Activated CD4-positive, alpha-beta T cell treated with anti-CD3 and anti-CD28 coated beads, Interleukin-2, amount 50 U/mL, for 48 hours (primary cell): Measurements from ENCODE around the gene GET4.

Experiments used
- DNase-seq, 2 experiments: peaks; one replicate each; pipeline ENCODE4 v3.0.0-alpha.2; 2020

The GET4 gene

GRCh38 chr7:886626-887487 lies 10.5 kb downstream of the GET4 start:
- DNase-seq, result no peak

- no peak for DNase-seq
Measured at GRCh38 chr7:887488-887820, 11.1 kb downstream of the GET4 start.

GRCh38 chr7:888081-889024 lies 12.0 kb downstream of the GET4 start:
- no peak for DNase-seq

- DNase-seq, result no peak
Measured at GRCh38 chr7:889025-889390, 12.7 kb downstream of the GET4 start.

- no peak for DNase-seq
Measured at GRCh38 chr7:889391-889790, 13.0 kb downstream of the GET4 start.

GRCh38 chr7:890868-891267 lies 14.5 kb downstream of the GET4 start:
- no peak for DNase-seq

GRCh38 chr7:891291-891690 lies 14.9 kb downstream of the GET4 start:
- DNase-seq, result no peak

GRCh38 chr7:891805-892204 lies 15.5 kb downstream of the GET4 start:
- DNase-seq, result no peak

GRCh38 chr7:892648-893593 lies 16.6 kb downstream of the GET4 start:
- no peak for DNase-seq

- DNase-seq, result no peak
Measured at GRCh38 chr7:893686-894085, 17.3 kb downstream of the GET4 start.

- DNase-seq, result no peak
Measured at GRCh38 chr7:894164-894867, 18.0 kb downstream of the GET4 start.

GRCh38 chr7:894927-895450 lies 18.6 kb downstream of the GET4 start:
- DNase-seq, result no peak

- no peak for DNase-seq
Measured at GRCh38 chr7:895451-896052, 19.2 kb downstream of the GET4 start.

- no peak for DNase-seq
Measured at GRCh38 chr7:896346-897075, 20.2 kb downstream of the GET4 start.

GRCh38 chr7:897086-897485 lies 20.7 kb downstream of the GET4 start:
- no peak for DNase-seq

GRCh38 chr7:897771-898376 lies 21.5 kb downstream of the GET4 start:
- DNase-seq, result no peak

- no peak for DNase-seq
Measured at GRCh38 chr7:898460-898854, 22.1 kb downstream of the GET4 start.

GRCh38 chr7:898855-899681 lies 22.7 kb downstream of the GET4 start:
- DNase-seq, result no peak

GRCh38 chr7:899806-900205 lies 23.5 kb downstream of the GET4 start:
- DNase-seq, result no peak
